Cardiac fibroblast (primary cell): ENCODE data around the gene F10.
A peak's percentile ranks its signal among the peaks of the same experiment; 100 is the strongest.
"Not testable (repeated sequence)": the region's sequence is repeated elsewhere in the genome, so short reads cannot be mapped to it uniquely, and the experiment has no call there.

Source experiments
- DNase-seq, 2 donors: peaks; one replicate each; pipeline versions ENCODE4 v3.0.0 to v3.0.0-alpha.2; 2010; ENCODE audit warnings: low read depth in 2 of 2
- H3K4me3 ChIP-seq, 2 donors: replicated peaks in 1 of 2; 1 replicate in 1 of 2; 2 replicates in 1 of 2; pipeline ENCODE4 v1.5.1; 2011; ENCODE audit warnings: low read depth in 2 of 2, low read length in 2 of 2, mild to moderate bottlenecking in 2 of 2, moderate library complexity in 1 of 2
- TF ChIP-seq, protein P1 (sequence below): IDR thresholded peaks from one replicate; pipeline ENCODE4 v1.5.1; 2011; ENCODE audit warnings: low read depth, mild to moderate bottlenecking, low read length, inconsistent platforms

Gene F10

DNA sequence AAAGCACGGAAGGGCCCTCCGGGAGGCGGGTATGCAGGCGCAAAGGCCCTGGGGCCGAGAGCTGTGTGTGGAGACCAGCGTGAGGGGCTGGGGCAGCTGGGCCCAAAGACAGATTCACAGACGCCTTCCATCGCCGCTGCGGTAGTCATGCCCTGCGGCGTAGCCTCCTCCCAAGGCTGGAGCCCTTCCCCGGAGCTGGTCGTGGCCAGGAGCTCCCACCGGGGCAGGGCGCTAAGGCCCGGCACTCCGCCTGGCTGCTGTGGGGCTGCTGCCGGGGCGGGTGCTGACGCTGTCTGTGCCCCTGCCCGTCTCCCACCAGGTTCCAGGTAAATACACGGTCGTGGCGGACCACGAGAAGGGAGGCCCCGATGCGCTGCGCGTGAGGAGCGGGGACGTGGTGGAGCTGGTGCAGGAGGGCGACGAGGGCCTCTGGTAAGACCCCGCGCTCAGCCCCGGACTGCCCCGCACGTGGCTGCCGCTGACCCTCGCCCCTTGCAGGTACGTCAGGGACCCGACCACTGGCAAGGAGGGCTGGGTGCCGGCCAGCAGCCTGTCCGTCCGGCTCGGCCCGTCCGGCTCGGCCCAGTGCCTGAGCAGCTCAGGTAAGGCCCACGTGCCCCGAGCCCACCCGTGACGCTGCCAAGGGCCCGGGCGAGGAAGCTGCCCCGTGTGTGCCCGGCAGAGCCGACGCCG lies 26.4 kb upstream of the F10 start:
- DNase-seq: no peak
- no peak overlapping the region for H3K4me3 ChIP-seq
- TF ChIP-seq, protein P1, sequence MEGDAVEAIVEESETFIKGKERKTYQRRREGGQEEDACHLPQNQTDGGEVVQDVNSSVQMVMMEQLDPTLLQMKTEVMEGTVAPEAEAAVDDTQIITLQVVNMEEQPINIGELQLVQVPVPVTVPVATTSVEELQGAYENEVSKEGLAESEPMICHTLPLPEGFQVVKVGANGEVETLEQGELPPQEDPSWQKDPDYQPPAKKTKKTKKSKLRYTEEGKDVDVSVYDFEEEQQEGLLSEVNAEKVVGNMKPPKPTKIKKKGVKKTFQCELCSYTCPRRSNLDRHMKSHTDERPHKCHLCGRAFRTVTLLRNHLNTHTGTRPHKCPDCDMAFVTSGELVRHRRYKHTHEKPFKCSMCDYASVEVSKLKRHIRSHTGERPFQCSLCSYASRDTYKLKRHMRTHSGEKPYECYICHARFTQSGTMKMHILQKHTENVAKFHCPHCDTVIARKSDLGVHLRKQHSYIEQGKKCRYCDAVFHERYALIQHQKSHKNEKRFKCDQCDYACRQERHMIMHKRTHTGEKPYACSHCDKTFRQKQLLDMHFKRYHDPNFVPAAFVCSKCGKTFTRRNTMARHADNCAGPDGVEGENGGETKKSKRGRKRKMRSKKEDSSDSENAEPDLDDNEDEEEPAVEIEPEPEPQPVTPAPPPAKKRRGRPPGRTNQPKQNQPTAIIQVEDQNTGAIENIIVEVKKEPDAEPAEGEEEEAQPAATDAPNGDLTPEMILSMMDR: no peak

GRCh38 chr13:113096745-113097305 lies 25.8 kb upstream of the F10 start:
- DNase-seq: no peak
- no peak overlapping the region for H3K4me3 ChIP-seq
- TF ChIP-seq, protein P1: no peak

DNA sequence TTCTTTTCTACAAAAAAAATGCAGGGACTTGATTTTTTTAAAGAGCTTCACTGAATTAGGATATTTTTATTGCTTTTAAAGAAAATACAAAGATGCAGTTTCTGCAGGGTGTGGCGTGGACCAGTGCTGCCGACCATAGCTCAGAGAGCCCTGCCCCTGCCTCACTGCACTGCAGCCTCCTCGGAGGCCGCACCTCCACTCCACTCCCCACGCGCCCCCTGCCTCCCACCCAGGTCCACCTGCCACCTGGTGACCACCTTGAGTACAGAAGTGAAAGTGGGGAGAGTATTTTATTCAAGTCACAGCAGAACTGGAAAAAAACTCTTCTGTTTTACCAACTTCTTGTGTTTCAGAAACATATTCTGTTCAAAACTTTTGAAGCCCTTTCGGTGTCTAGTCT lies 24.9 kb upstream of the F10 start:
- no peak overlapping the region for H3K4me3 ChIP-seq
- no peak for DNase-seq

DNA sequence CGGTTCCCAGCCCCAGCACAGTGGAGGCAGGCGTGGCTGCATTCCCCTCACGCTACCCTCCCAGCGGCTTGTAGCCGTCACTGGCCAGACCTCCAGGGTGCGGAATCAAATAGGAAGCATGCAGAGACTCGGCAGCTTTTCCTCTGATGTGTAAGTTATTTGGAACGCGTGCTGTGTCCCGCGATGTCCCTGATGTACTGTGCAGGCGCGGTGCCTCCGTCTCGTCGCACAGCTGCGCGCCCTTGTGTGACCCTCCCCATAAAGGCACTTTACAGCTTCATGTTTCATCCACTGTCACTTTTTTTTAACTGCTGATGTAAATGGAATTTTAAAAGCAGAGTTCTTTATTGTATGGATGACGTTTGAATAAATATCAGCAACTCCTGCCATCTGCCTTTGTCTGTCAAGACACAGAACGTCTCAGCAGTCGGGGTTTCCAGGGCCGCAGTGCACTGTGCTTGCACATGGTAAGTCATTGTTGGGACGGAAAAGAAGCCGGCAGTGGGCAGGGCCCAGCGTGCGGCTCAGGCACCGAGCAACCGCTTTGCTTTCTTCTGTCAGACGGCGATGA lies 24.4 kb upstream of the F10 start:
- H3K4me3 ChIP-seq: no peak overlapping the region
- TF ChIP-seq, protein P1: no peak
- DNase-seq: peak; percentile 10 to 27

More for the DNA sequence above, 24.9 kb upstream of the F10 start:
- TF ChIP-seq, protein P1: no peak

DNA sequence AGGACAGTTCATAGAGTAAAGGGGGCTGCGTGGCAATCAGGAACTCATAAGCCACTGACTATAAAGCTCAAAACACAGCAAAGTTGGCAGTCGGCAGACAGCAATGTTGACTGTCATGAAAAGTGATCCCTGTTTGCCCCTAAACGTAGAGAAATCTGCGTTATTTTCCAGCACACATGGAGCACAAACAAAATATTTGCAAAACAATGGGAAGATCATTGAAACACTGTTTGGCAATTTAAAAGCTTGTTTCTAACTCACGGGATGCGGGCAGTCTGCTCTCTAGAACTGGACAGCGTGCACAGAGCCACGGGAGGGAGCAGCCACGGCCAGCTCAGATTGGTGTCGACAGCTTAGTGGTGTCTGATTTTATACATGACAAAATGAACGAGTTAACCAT lies 23.5 kb upstream of the F10 start:
- H3K4me3 ChIP-seq: no peak overlapping the region
- no peak for DNase-seq
- TF ChIP-seq, protein P1: no peak

DNA sequence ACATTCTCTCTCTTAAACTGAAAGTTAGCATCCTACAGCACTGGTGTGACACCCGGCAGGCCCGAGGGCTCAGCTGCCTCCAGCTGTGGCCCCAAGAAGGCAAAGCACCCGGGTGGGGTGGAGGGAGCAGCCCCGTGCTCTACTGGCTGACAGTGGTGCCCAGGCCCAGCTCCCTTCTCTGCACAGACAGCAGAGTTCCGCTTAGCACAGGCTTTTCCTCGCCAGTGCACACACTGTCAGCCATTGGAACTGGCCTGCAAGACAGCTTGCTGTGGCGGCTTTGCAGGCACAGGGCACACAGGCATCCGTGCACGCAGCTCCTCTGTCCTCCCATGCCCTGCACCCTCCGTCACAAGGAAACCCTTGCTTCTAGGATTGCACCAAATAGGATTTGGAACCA lies 20.3 kb upstream of the F10 start:
- H3K4me3 ChIP-seq, DNase-seq: not testable (repeated sequence)

GRCh38 chr13:113102727-113103126 lies 19.9 kb upstream of the F10 start:
- TF ChIP-seq, protein P1: no peak
- no peak for DNase-seq
- H3K4me3 ChIP-seq: no peak overlapping the region
